Esophagus (tissue), 2 donors: ENCODE results near the gene ZRANB1. TPM values are rescaled to one million over a fixed set of nuclear protein-coding genes. Genes with fewer than 3 reads are reported as not detected.

Experiments
- H3K27ac ChIP-seq, 2 donors: one replicate each; pipeline ENCODE4 v1.5.1; 2013; ENCODE audit warnings: low read depth in 2 of 2, mild to moderate bottlenecking in 2 of 2, inconsistent platforms in 1 of 2, low read length in 1 of 2, moderate library complexity in 1 of 2
- H3K27me3 ChIP-seq, 2 donors: one replicate each; pipeline ENCODE4 v1.6.1; 2013; ENCODE audit warnings: low read length in 2 of 2, control low read depth in 1 of 2, mild to moderate bottlenecking in 1 of 2; ENCODE audit not compliant: insufficient read depth in 2 of 2, control insufficient read depth in 1 of 2
- H3K36me3 ChIP-seq, 2 donors: one replicate each; pipeline ENCODE4 v1.6.1; 2013; ENCODE audit warnings: low read length in 1 of 2; ENCODE audit not compliant: control insufficient read depth in 2 of 2, insufficient read depth in 2 of 2
- H3K4me1 ChIP-seq, 2 donors: one replicate each; pipeline ENCODE4 v1.6.1; 2013; ENCODE audit warnings: low read length in 1 of 2; ENCODE audit not compliant: control insufficient read depth in 2 of 2, insufficient read depth in 2 of 2
- H3K4me3 ChIP-seq, 2 donors: one replicate each; pipeline ENCODE4 v1.5.1; 2013; ENCODE audit warnings: low read length in 2 of 2, mild to moderate bottlenecking in 2 of 2, low read depth in 1 of 2, moderate library complexity in 1 of 2
- H3K9me3 ChIP-seq, 2 donors: one replicate each; pipeline ENCODE4 v1.6.1; 2013; ENCODE audit warnings: mild to moderate bottlenecking in 2 of 2, low read depth in 1 of 2, low read length in 1 of 2, moderate library complexity in 1 of 2; ENCODE audit not compliant: control insufficient read depth in 2 of 2, insufficient read depth in 1 of 2
- WGBS, 2 donors: extraction: QIAGEN DNeasy Blood & Tissue Kit; methylation state at CpG; one replicate each; pipeline ENCODE4 v1.1.7; 2013; 5-methylcytosine and 5-hydroxymethylcytosine counted together
- polyA plus RNA-seq, 2 donors: library from polyadenylated mRNA; stranded (reverse); fragments of 200-250 nt; gene quantifications; one replicate each; pipeline ENCODE4 v1.2.3, GENCODE V29; 2013
- donor health status: healthy with polysubstance abuse.
- donor health status: Bipolar disorder and iron deficiency.

The ZRANB1 gene
- polyA plus RNA-seq, 2 donors, result 9.3 to 10.4 TPM

DNA sequence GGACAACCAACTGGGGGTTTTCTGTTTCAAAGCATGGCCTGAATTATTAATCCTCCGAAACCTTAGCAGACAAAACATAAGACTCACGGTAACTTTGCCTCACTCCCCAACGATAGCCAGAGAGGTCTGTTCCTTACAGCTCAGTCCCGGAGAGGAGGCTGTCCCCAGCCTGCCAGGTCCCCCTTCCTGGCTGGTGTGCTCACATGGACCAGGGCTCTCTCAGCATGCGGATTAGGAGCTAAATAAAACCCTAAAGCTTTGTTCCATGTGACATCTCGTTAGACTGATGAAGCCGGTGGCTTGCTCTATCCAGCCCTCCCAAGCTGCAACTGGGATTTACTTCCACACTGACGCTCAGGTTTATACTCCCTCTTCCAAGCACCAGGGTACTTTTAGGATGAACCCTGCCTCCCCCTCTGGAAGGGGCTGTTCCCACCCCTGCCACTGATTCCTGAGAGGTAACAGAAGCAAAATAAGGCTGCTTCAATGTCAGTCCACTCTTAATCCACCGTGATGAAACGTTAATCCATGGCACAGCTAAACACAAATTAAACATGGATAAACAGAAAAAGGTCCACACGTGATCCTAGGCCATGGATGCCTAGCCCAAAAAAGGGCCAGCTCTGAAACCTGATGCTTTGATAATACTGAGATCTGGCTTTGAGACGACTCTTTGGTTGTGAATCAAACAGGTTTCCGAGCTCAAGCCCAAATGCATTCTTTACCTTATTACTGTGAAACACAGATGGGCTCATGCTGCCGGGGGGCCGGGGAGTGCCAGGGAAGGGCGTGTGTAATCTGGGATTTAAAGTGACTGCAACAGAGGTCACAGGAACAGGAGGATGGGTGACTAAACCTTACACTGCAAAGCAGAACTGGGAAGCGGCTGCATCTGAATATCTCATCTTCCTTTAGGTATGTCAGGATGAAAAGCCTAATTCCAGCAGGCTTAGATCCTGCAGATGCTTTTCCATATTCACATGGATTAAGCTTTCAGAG is 86.2 kb downstream of the ZRANB1 start:
- H3K4me1 ChIP-seq, result peaks cover 0 to 8% of the 10 kb centered on the region in 2 donors
- H3K4me3 ChIP-seq, result no peak overlapping the region
- 65 to 68% methylated on average over 17 of the region's 17 CpGs for WGBS, 2 donors
- H3K27me3 ChIP-seq, result no peaks in the 10 kb centered on the region
- H3K36me3 ChIP-seq, result peaks cover 0 to 20% of the 10 kb centered on the region in 2 donors
- H3K27ac ChIP-seq, result no peak overlapping the region
- no peaks in the 10 kb centered on the region for H3K9me3 ChIP-seq

DNA sequence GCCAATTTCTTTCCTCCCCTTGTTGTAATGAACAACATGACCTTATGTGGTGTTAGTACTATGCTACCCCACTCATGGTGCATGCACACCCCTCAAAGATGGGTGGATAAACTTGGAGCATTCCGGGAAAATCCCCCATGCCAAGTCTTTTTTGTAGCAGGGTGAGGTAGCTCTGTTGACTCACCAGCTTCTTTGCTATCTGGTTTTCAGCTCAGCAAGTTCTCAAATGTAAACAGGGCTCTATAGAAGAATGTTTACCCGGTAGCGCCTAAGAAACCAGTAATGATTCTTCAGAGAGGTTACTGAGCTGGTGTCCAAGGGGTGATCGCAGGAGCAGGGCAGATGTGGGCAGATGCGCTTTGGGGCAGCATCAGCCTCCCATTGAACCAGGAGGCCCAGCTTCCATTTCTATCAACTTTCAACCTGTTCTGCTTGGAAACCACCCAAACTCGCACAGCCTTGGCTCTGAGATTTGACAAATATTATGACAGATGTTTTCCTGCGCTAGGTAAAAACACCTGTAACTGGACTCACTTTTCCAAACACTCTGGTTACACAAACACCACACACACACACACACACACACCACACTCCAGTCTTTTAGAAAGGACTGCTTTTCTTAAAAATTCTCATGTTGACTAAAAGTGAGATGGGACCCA is 87.8 kb downstream of the ZRANB1 start:
- H3K27ac ChIP-seq, result peak overlapping the region in 1 of 2 donors; percentile 15
- H3K4me1 ChIP-seq, result peaks cover 0 to 5% of the 10 kb centered on the region in 2 donors
- peaks cover 0 to 20% of the 10 kb centered on the region in 2 donors for H3K36me3 ChIP-seq
- H3K9me3 ChIP-seq, result no peaks in the 10 kb centered on the region
- H3K4me3 ChIP-seq, result no peak overlapping the region
- no peaks in the 10 kb centered on the region for H3K27me3 ChIP-seq
- 60 to 66% methylated on average over 7 of the region's 7 CpGs for WGBS, 2 donors

DNA sequence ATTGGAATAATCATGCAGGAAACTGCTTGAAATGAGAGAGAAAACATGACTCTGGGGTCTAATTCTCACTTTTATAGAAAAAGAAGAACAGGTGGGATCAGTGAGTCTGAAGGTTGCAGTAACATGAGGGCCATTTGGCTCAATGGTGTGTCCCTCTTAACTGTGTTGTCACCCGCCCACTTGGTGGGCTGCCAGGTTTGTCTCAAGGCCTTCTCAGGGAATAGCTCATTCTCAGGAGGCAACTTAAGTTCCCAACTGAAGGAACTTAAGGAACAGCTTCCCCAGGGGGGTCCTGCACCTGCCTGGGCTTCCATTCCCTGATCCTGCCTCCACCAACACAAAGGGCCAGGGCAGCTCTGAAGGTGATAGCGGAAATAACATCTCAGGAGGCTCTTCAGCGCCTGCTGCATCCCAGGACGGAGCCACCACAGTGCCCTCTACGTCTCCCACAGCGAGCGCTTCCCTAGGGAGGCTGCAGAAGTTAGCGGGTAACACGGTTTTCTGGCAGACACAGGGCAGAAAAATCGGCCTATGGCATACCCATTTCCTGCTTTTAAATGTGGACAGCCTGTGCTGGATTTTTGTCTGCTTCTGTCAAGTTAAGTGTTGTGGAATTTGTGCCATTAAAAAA is 88.8 kb downstream of the ZRANB1 start:
- Histone ChIP-seq H3K4me1 (peaks cover 0 to 5% of the 10 kb centered on the region in 2 donors), H3K27me3 (no peaks in the 10 kb centered on the region), H3K9me3 (no peaks in the 10 kb centered on the region), H3K4me3 (no peak overlapping the region), H3K36me3 (peaks cover 0 to 19% of the 10 kb centered on the region in 2 donors), H3K27ac (no peak overlapping the region)
- WGBS, 2 donors, result 71 to 82% methylated on average over 10 of the region's 10 CpGs

DNA sequence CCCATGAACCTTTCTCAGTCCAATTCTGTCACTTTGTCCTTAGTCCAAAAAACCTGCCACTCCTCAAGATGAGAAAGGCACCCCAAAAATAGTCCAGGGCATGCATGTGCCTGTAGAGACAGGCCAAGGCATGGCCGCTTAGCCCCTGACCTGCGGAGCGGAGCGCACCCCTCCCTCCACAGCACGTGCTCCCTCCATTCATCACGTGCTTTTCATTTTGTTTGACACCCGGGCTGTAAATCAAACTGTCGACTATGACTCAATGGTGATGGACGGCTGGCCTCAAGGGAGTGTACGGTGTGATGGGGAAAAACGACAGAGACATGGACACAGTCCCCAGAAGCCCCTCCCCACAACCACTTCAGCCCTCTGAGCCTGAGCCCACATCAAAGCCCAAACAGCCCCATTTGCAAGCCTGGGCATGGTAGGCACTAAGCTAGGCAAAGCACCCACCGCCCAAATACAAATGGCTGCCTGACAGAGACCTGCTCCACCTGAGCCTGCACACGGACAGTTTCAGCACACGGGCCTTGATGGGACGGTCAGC is 90.6 kb downstream of the ZRANB1 start:
- Histone ChIP-seq H3K27ac (no peak overlapping the region), H3K4me3 (no peak overlapping the region), H3K9me3 (no peaks in the 10 kb centered on the region), H3K36me3 (peaks cover 0 to 5% of the 10 kb centered on the region in 2 donors), H3K27me3 (no peaks in the 10 kb centered on the region), H3K4me1 (peaks cover 0 to 5% of the 10 kb centered on the region in 2 donors)
- WGBS, 2 donors, result 78 to 79% methylated on average over 15 of the region's 15 CpGs

DNA sequence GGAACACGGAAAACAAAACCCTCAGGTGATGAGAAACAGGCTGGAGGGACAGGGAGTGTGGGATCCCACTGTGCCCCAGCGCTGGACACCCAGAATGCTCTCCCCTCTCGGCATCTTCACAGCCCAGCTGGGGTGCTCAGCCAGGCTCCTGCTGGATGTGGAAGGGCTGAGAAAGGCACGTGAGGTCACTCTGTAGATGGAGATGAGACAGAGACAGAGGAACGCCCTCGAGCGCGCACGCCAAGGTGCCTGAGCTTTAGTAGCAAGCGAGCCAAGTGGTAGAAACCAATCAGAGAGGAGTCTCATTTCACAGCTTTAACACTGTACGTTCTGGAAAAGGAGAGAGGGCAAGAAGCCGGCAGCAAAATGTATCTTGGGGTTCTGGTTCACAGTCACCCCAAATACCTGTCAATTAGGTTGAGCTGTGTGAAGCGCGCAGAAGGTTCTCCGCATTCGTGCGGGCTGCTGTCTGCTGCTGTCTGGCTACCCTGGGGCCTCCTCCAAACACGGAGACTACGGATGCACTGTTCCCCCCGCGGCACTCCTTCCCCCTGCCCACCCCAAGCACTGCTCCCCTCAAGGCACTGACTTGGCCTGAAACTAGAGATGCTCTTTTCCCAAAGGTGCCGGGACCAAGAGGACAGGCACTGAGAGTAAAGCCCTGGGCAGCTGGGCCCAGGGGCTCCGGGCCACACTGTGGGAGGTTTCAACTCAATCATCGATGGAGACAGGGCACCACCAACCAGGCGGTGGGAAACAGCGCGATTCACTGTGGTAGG is 91.4 kb downstream of the ZRANB1 start:
- H3K27ac ChIP-seq, result no peak overlapping the region
- H3K4me1 ChIP-seq, result peaks cover 0 to 5% of the 10 kb centered on the region in 2 donors
- no peaks in the 10 kb centered on the region for H3K9me3 ChIP-seq
- WGBS, 2 donors, result 89% methylated on average over 27 of the region's 27 CpGs
- H3K36me3 ChIP-seq, result peaks cover 0 to 5% of the 10 kb centered on the region in 2 donors
- no peak overlapping the region for H3K4me3 ChIP-seq
- no peaks in the 10 kb centered on the region for H3K27me3 ChIP-seq

DNA sequence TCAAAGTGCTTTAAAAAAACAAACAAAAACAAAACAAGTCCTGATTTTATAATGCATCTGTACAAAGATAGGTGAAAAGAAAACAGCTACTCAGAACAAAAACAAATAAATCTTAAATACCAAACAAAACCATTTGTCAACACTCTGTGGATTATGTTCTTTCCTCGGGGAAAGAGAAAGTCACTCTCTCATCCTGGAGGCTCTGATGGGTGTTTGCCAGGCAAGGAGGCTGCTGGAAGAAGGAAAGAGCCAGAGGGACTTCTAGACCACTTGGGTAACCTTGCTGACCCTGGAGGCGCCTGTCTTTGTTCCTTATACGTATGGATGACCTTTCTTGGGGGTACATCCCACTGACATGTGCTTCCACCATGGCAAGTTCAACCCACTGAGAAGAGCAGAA is 92.8 kb downstream of the ZRANB1 start:
- Histone ChIP-seq H3K27ac (no peak overlapping the region), H3K4me3 (no peak overlapping the region), H3K27me3 (no peaks in the 10 kb centered on the region), H3K9me3 (no peaks in the 10 kb centered on the region), H3K4me1 (peaks cover 6 to 9% of the 10 kb centered on the region in 2 donors), H3K36me3 (peaks cover 0 to 5% of the 10 kb centered on the region in 2 donors)
- 59 to 61% methylated on average over 3 of the region's 3 CpGs for WGBS, 2 donors

DNA sequence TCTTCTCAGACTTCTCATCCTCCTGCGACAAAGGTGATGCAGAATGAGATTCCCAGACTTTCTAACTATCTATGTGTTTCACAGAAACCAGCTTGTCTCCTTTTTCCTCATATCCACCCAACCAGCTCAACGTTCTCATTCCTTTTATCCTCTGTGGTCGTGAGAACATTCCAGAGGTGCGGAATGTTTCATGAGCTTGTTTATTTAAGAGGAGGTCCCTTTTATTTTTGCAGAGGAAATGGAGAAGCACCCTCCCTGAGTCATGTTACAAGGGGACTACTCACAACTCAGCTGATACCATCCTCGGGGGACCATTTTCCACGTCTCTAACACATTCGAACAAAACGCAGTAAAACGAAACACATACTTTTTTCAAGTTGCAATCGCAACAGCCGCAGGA is 93.2 kb downstream of the ZRANB1 start:
- Histone ChIP-seq H3K27ac (no peak overlapping the region), H3K27me3 (no peaks in the 10 kb centered on the region), H3K36me3 (peaks cover 0 to 5% of the 10 kb centered on the region in 2 donors), H3K4me1 (peaks cover 6 to 9% of the 10 kb centered on the region in 2 donors), H3K9me3 (no peaks in the 10 kb centered on the region), H3K4me3 (no peak overlapping the region)
- 61 to 63% methylated on average over 11 of the region's 11 CpGs for WGBS, 2 donors

DNA sequence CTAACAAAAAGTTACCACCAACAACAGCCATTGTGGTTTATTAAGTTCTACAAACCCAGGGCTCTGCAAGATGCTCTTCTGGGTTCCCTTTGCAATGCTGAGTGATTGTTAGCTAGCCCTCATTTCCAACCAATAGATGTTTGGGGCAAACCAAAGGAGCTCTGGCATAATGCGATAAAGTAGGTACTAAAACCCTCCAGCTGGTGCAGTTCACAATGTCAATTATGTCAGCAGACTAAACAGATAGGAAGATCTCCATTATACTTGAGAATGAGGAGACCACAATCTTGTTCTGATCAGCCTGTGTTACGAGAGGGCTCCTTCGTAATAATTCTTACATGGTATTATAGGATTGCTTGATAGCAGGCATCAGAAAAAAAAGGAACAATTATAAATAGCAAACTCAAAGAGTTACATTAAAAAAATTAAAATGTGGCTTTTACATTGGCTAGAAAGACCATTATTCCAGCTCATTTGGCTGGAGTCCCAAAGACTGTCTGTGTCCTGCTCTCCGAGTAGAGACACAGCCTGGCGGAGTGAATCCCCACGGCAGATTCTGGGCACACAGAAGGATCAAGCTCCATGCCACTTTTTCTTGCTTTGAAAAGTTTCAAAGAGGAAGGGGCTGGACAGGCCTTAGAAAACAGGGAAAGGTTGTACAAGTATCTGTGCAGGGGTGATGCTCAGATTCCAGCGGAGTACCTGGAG is 93.8 kb downstream of the ZRANB1 start:
- Histone ChIP-seq H3K27me3 (no peaks in the 10 kb centered on the region), H3K36me3 (peaks cover 0 to 3% of the 10 kb centered on the region in 2 donors), H3K4me3 (no peak overlapping the region), H3K27ac (no peak overlapping the region), H3K4me1 (peaks cover 6 to 7% of the 10 kb centered on the region in 2 donors), H3K9me3 (no peaks in the 10 kb centered on the region)
- WGBS, 2 donors, result 74 to 75% methylated on average over 7 of the region's 7 CpGs
